ENCODE measurements around the gene CENPF.

- TF ChIP-seq, protein P1, sequence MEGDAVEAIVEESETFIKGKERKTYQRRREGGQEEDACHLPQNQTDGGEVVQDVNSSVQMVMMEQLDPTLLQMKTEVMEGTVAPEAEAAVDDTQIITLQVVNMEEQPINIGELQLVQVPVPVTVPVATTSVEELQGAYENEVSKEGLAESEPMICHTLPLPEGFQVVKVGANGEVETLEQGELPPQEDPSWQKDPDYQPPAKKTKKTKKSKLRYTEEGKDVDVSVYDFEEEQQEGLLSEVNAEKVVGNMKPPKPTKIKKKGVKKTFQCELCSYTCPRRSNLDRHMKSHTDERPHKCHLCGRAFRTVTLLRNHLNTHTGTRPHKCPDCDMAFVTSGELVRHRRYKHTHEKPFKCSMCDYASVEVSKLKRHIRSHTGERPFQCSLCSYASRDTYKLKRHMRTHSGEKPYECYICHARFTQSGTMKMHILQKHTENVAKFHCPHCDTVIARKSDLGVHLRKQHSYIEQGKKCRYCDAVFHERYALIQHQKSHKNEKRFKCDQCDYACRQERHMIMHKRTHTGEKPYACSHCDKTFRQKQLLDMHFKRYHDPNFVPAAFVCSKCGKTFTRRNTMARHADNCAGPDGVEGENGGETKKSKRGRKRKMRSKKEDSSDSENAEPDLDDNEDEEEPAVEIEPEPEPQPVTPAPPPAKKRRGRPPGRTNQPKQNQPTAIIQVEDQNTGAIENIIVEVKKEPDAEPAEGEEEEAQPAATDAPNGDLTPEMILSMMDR (conservative IDR thresholded peaks at IDR 0.05; ENCODE audit: low read depth in 2 of 2), result no peak
- no peak for TF ChIP-seq EZH2phosphoT487 (IDR thresholded peaks at IDR 0.05; ENCODE audit: unreplicated experiment)
- no peak for TF ChIP-seq EZH2 (IDR thresholded peaks at IDR 0.05; ENCODE audit: low read depth, unreplicated experiment)
- no peak for TF ChIP-seq POLR2AphosphoS5 (IDR thresholded peaks at IDR 0.05; ENCODE audit: low read depth)
- no peak for TF ChIP-seq REST (IDR thresholded peaks at IDR 0.05; ENCODE audit: unreplicated experiment)
- TF ChIP-seq CREB1 (CRISPR knock-in tag; IDR thresholded peaks at IDR 0.05; ENCODE audit: low read depth), result no peak
- no peak for TF ChIP-seq ZNF331 (CRISPR knock-in tag; IDR thresholded peaks at IDR 0.05; ENCODE audit: low read depth)
- no peak for TF ChIP-seq NANOG (IDR thresholded peaks at IDR 0.05; ENCODE audit: borderline replicate concordance)
- no peak for TF ChIP-seq ETS1 (IDR thresholded peaks at IDR 0.05)
These were observed 67.1 kb downstream of the CENPF start for GRCh38 chr1:214670098-214670497.

Measured in GM23338 (cell line).